Muscle layer of colon (tissue), 2 donors: ENCODE results near the gene COL5A2.
A peak's percentile ranks its signal among the peaks of the same experiment; 100 is the strongest.

Experiments
- H3K27ac ChIP-seq: one replicate; pipeline ENCODE4 v1.7.0; 2013; ENCODE audit warnings: low read depth, mild to moderate bottlenecking, low read length, moderate library complexity
- H3K27me3 ChIP-seq, 2 donors: one replicate each; pipeline ENCODE4 v1.7.0; 2013; ENCODE audit warnings: low read length in 2 of 2, mild to moderate bottlenecking in 2 of 2; ENCODE audit not compliant: insufficient read depth in 2 of 2, control insufficient read depth in 1 of 2
- H3K36me3 ChIP-seq: one replicate; pipeline ENCODE4 v1.7.0; 2013; ENCODE audit warnings: mild to moderate bottlenecking, low read length; ENCODE audit not compliant: insufficient read depth
- H3K4me1 ChIP-seq: one replicate; pipeline ENCODE4 v1.7.0; 2013; ENCODE audit warnings: mild to moderate bottlenecking, low read length; ENCODE audit not compliant: insufficient read depth
- H3K4me3 ChIP-seq, 2 donors: one replicate each; pipeline ENCODE4 v1.7.0; 2013; ENCODE audit warnings: low read length in 2 of 2, low read depth in 1 of 2, mild to moderate bottlenecking in 1 of 2, moderate library complexity in 1 of 2
- H3K9ac ChIP-seq: one replicate; pipeline ENCODE4 v1.7.0; 2013; ENCODE audit warnings: low read length
- H3K9me3 ChIP-seq: one replicate; pipeline ENCODE4 v1.7.0; 2013; ENCODE audit warnings: mild to moderate bottlenecking, low read length
- donor health status: abdominal sarcoma.
- donor health status: Adenocarcinoma of cecum.

Gene COL5A2

DNA sequence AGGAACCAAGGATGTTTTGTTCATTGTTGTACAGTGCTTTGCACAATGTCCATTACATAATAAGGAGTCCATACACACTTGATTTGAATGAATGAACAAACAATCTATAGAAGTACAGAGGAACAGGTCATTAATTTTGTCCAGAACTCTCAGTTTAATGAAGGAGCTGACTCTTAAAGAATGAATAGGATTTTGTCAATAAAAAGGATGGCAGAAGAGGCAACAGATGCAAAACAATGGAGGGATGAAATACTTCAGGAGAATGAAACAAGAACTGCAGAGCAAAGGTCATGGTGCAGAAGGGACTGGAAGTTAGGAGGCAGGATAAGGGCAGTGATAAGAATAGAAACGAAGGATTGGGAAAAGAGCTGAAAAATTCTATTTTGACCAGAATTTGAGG lies 28.7 kb upstream of the COL5A2 start:
- no peaks in the 10 kb centered on the region for H3K9me3 ChIP-seq
- H3K36me3 ChIP-seq, result no peaks in the 10 kb centered on the region
- no peak overlapping the region for H3K27ac ChIP-seq
- no peaks in the 10 kb centered on the region for H3K27me3 ChIP-seq
- no peak overlapping the region for H3K4me3 ChIP-seq
- peaks cover 16% of the 10 kb centered on the region for H3K4me1 ChIP-seq
- no peak overlapping the region for H3K9ac ChIP-seq

DNA sequence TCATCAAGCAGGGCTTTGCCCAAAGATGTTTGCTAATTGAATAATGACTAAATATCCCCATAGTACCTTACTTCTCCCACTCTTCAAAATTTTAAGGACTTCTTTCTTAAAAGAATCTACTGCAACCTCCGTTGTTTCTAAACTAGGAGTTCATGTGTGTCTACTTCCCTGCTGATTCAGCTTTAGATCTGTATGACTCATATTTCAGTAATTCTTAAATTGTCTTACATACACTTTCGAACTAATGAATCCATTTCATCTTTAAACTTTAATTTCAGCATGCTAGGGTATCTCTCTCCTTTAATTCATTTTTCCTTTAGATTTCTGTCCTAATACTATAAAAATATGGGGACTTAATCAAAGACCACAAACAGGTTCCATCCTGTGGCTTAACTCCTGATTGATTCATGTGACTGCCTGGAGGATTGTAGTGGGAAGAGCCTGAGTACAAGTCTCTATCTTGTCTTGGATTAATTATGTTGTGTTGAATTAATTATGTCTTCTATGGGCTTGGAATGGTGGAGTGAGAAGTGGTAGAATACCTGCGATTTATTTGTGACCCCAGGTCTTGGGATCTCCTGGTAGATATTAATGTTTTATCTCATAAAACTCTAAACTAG lies 24.9 kb upstream of the COL5A2 start:
- Histone ChIP-seq H3K27ac (no peak overlapping the region), H3K4me3 (no peak overlapping the region), H3K4me1 (peaks cover 5% of the 10 kb centered on the region), H3K9me3 (no peaks in the 10 kb centered on the region), H3K36me3 (no peaks in the 10 kb centered on the region), H3K9ac (no peak overlapping the region), H3K27me3 (no peaks in the 10 kb centered on the region)

DNA sequence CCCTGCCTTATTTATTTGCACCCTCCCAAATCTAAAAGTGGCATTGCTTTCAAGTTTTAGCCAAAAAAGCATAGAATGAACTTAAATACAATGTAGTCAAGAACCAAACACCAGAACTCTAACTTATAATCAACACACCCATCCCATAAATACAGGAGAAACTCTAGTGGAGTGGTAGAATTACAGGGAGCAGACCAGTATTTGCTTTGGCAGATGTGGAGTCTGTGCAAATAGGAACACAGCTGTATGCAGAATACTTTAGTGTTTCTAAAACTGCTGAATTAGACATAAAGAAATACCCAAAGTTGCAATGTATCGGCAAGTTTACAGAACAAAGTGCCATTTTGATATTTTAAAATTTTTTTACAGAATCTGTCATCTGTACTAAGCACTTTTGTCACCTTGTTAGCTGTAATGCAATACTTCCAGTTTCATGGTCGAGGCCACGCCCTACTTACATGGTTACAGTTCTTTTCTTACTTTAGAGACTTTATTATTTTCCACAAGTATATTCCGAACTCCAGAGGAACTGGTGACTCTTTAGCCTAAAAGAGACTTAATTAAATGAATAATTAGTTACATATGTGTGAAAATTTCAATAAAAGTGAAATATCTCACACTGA lies 23.7 kb upstream of the COL5A2 start:
- Histone ChIP-seq H3K9me3 (no peaks in the 10 kb centered on the region), H3K36me3 (no peaks in the 10 kb centered on the region), H3K4me3 (no peak overlapping the region), H3K27ac (no peak overlapping the region), H3K27me3 (no peaks in the 10 kb centered on the region), H3K9ac (no peak overlapping the region), H3K4me1 (no peaks in the 10 kb centered on the region)

DNA sequence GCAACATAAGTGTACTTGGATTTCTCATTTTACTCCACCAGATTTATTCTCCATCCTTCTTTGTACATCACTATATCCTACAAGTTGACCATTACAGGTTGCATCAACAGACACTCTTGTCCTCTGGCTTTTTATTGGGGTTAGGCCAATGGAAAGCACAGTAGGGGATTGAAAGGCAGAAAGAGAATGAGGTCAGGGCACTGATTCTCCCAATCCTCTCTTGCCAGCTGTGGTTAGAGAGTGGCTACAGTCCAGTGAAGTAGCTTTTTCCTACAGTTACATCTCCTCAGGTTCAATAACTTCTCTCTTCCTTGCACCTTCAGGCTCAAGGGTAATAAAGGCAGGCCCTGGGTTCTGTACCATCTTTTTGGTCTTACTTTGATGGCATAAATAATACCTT lies 20.2 kb upstream of the COL5A2 start:
- Histone ChIP-seq H3K27me3 (no peaks in the 10 kb centered on the region), H3K9me3 (no peaks in the 10 kb centered on the region), H3K4me1 (no peaks in the 10 kb centered on the region), H3K9ac (no peak overlapping the region), H3K4me3 (no peak overlapping the region), H3K36me3 (no peaks in the 10 kb centered on the region), H3K27ac (no peak overlapping the region)

DNA sequence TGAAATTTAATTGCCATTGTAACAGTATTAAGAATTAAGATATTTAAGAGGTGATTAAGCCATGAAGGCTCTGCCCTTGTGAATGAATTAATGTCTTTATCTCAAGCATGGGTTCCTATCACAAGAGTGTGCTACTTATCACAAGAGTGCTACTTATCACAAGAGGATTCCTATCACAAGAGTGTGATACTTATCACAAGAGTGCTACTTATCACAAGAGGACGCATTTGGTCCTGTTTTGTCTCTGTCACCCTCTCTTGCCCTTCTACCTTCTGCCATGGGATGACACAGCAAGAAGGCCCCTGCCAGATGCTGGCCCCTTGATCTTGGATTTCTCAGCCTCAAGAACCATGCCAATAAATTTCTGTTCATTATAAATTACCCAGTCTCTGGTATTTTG lies 13.2 kb upstream of the COL5A2 start:
- H3K9me3 ChIP-seq, result no peaks in the 10 kb centered on the region

DNA sequence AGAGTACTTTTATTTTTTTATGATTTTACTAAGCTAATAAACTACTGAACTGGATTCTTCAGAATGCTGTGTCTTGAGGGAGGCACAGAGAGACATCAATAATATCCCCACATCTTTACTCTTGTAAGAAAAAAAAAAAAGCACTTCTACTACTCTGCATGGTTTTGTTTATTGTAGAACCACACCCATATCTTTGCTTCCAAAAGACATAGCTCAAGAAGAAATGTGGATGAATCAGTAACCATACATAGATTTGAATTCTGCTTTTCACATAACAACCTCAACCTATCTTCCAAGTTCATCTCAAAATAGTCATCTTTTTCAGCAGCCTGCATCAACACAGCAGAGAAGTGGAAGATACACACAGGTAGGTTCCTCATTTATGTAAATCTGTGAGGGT lies 12.2 kb upstream of the COL5A2 start:
- no peak overlapping the region for H3K9ac ChIP-seq
- no peaks in the 10 kb centered on the region for H3K4me1 ChIP-seq
- no peak overlapping the region for H3K4me3 ChIP-seq
- no peak overlapping the region for H3K27ac ChIP-seq
- no peaks in the 10 kb centered on the region for H3K27me3 ChIP-seq
- H3K9me3 ChIP-seq, result no peaks in the 10 kb centered on the region
- no peaks in the 10 kb centered on the region for H3K36me3 ChIP-seq

More for the DNA sequence above, 13.2 kb upstream of the COL5A2 start:
- Histone ChIP-seq H3K27me3 (no peaks in the 10 kb centered on the region), H3K36me3 (no peaks in the 10 kb centered on the region), H3K27ac (no peak overlapping the region), H3K4me1 (no peaks in the 10 kb centered on the region), H3K9ac (no peak overlapping the region), H3K4me3 (no peak overlapping the region)

DNA sequence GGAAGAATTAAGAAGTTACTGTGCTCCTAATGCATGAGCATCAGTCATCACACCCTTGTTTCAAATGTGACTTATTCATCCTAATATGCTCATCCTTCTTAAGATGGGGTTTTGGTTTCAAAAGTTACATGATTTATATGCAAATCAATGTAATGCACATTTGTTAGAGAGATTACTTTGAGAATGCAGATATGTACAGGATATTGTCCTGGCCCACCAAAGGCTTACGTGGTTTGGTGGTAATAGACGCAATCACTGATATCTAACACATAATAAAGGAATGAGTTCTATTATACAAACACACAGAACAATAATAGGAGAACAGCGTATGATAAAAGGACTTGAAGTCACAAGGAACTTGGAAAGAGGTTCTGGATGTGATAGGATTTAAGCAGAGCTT lies 11.1 kb upstream of the COL5A2 start:
- no peak overlapping the region for H3K9ac ChIP-seq
- no peak overlapping the region for H3K4me3 ChIP-seq
- no peaks in the 10 kb centered on the region for H3K9me3 ChIP-seq
- no peaks in the 10 kb centered on the region for H3K36me3 ChIP-seq
- no peaks in the 10 kb centered on the region for H3K27me3 ChIP-seq
- no peak overlapping the region for H3K27ac ChIP-seq
- no peaks in the 10 kb centered on the region for H3K4me1 ChIP-seq

DNA sequence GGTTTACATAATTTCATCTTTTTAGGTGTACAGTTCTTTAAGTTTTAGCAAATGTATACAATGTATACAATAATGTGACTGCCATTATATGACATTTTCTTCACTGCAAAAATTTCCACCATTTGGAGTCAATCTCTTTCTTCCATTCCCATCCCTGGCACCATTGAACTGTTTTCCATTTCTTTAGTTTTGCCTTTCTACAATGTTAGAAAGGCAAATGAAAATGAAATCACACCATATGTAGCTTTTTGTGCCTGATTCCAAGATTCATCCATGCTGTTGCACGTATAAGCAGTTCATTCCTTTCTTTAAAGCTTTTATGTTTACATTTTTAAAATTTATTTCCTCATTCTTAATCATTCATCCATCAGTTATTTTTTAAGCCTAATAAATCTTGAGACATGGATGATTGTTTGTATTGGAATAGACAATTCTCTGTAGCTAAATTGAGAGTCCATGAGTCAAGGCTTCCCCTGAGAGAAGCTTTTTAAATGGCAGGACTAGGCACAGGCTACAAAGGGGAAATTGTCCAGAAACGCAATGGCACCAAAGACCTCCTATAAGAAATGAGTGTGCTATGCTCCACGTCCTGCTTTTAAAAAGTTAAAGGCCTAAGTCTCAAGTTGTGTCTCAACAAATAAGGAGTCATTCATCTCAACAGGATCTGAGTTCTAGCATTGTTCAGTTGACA lies 8.7 kb upstream of the COL5A2 start:
- H3K4me3 ChIP-seq, result no peak overlapping the region
- no peaks in the 10 kb centered on the region for H3K4me1 ChIP-seq
- no peaks in the 10 kb centered on the region for H3K36me3 ChIP-seq
- H3K27ac ChIP-seq, result no peak overlapping the region
- H3K27me3 ChIP-seq, result no peaks in the 10 kb centered on the region
- H3K9me3 ChIP-seq, result no peaks in the 10 kb centered on the region
- no peak overlapping the region for H3K9ac ChIP-seq

DNA sequence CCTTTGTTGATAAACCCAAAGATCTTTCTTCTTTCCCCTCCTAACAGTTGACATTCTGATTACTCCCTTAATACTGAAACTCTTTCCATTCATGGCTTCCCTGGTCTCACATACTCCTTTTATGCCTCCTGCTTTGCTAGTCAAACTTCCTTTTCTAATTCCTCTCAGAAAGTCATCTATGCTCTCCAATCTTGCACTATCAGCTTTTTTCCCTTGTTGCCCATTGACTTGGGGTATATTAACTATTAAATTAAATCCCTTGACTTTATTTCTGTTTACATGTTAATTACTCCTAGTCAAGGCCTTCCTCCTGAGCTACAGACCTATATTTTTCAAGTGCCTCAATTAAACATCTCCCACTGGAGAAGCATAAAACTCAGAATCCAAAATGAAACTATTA lies 3.6 kb upstream of the COL5A2 start:
- Histone ChIP-seq H3K27ac (no peak overlapping the region), H3K36me3 (no peaks in the 10 kb centered on the region), H3K9me3 (no peaks in the 10 kb centered on the region), H3K9ac (no peak overlapping the region), H3K27me3 (no peaks in the 10 kb centered on the region), H3K4me3 (no peak overlapping the region), H3K4me1 (no peaks in the 10 kb centered on the region)

DNA sequence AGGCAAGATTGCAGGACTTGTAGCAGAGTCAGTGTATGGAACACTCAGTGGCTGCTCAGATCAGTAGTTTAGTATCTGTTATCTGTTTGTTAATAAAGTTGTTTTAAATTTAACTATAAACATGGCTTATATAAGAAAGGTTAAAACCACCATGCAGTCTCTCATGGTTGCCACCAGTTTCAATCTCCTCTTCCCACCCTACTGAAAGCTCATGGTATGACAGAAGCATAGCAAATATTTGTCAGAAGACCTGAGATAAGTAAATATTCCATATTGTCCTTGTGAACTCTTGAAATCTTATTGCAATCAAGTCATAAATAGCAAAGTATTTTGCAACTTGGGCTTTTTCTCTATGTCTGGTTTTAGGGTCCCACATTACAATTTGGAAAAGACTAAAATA lies 2.1 kb upstream of the COL5A2 start:
- Histone ChIP-seq H3K27ac (no peak overlapping the region), H3K27me3 (no peaks in the 10 kb centered on the region)

DNA sequence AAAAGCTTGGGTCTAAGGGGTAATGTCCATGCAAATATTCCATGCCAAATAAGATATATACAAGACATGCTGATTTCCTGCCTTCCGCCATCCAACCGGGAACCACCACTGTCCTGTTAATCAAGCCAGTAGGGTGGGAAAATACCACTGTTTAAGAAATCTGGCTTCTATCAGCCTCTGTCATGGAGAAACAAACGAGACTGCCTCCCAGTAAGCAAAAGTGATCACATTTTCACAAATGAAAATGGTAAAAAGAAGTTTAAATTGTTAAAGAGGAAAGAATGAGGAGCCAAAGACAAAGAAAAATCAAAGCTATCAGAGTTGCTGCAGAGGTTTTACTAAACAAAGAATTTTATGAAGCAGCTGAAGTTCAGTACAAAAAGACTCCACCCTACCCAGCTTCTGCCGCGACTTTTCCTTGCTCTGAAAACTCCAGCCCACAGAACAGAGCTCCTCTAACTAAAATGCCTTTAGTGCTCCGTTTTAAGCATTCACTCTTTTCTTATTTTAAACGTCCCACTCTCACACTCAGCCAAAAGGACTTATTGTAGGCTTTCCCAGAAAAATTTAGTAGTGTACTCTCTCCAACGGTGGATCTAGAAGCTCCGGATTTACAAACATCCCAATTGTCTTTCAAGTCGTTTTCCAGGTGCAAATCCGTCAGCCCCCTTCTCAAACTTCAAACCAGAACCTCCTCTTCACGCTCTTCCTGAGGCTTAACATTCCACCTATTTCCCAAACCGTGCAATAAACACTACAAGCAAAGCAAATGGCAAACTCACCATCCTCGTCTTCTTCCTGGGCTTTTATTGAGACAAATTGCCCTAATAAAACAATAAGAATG lies 613 bp downstream of the COL5A2 start:
- Histone ChIP-seq H3K27me3 (no peaks in the 10 kb centered on the region), H3K9ac (peak overlapping the region; percentile 66), H3K4me3 (peak overlapping the region; percentile 78 to 79), H3K9me3 (no peaks in the 10 kb centered on the region), H3K27ac (peak overlapping the region; percentile 91), H3K36me3 (no peaks in the 10 kb centered on the region), H3K4me1 (peaks cover 12% of the 10 kb centered on the region)

More for the DNA sequence above, 2.1 kb upstream of the COL5A2 start:
- no peaks in the 10 kb centered on the region for H3K36me3 ChIP-seq
- H3K9ac ChIP-seq, result no peak overlapping the region
- no peak overlapping the region for H3K4me3 ChIP-seq
- H3K4me1 ChIP-seq, result no peaks in the 10 kb centered on the region
- no peaks in the 10 kb centered on the region for H3K9me3 ChIP-seq
